Glomerular visceral epithelial cell (primary cell): ENCODE data around the gene TBX2.

Experiments used
- DNase-seq: peaks from one replicate; pipeline ENCODE4 v3.0.0-alpha.2; 2016; ENCODE audit errors: extremely low spot score

The TBX2 gene

GRCh38 chr17:61453566-61454380 is 54.1 kb downstream of the TBX2 start:
- no peak for DNase-seq

DNA sequence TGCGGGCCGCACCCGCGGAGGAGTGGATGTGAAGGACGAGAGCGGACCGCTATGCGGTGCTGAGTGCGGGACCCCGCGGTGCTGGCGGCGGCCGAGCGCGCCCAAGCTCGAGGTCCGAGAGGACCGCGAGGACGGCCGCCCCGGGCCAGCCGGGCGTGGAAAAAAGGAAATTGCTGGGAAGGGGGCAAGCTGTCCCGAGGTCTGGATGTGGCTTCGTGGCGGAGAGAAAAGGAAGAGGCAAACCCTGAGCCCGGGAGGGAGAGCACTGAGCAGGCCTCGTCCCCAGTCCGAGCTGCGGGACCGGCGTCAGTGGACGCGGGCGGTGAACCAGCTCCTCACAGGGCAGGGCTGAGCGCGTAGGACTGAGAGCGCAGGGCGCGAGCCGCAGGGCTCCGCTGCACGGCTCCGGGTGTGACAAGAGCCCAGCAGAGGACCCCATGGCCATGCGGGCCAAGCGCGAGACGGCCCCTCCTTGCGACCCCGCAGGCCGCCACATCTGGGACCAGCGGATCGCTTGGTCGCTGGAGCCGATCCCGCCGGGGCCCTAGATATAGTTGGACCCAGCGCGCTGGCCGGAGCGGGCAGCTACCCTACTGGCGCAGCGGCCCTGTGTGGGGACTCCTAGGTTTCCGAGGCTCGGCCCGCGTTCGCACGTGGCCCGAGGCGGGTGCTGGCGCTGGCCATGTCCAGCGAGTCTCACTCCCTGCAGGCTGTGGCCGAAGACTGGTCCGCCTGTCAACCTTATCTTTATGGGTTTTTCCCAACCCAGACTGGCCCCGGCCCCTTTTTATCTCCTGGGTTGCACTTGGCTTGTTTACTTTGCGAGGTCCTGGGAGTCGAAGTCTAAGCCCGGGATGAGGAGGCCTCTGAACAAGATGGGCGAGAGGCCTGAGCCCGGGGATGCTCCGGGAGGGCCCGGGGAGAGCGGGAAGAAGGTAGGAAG is 55.0 kb downstream of the TBX2 start:
- no peak for DNase-seq

DNA sequence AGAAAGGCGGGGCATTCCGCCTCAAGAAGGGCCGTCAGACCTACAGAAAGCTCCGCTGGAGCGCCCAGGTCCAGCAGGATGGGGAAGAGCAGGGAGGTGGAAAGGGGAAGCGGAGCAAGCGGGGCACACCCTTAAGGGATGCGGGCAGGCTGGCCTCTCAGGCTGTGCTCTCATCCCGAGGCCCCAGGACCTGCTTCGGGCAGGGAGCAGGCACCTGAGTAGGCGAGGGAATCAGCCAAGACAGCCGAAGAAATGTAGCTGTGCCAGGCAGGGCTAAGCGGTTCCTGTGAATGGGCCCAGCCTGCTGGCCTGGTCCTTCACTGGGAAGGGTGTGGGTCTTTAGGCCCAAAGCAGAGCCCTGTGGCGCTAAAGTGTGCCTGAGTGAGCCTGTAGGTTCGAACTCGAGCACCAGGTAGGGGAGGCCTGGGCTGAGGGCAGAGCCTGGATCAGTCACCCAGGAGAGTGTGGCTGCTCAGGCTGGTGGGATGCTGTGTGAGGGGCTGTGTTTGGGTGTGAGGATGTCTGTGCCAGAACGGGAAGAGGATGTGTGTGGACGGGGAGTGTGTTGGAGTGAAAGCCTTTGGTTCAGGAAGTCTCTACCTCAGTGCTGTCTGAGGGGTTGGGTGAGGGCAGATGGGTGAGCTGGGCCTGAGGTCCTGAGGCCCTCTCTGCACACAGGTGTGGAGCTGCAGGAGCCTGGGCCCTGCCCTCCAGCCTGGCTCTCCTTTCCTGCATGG is 55.8 kb downstream of the TBX2 start:
- no peak for DNase-seq

DNA sequence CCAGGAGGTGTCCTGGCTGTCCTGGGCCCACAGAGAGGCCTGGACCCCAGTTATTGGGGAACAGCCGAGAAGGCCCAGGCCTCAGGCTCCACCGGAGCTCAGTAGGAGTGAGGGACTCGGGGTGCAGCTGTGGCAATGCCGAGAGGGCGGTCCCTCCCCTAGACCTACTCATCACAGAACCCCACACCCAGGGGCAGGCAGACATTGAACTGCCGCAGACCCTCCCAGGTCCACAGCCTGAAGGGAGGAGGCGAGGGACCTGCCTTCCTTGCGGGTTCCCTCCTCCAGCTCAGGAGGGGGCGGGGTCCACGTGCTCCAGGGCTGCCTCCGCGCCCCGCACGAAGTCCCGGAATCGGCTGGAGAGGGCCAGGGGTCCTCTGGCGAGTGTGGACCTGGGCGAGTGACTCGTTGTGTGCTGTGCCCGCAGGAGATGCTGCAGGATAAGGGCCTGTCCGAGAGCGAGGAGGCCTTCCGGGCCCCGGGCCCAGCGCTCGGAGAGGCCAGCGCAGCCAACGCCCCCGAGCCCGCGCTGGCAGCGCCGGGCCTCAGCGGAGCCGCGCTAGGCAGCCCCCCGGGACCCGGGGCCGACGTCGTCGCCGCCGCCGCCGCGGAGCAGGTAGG is 56.5 kb downstream of the TBX2 start:
- no peak for DNase-seq

DNA sequence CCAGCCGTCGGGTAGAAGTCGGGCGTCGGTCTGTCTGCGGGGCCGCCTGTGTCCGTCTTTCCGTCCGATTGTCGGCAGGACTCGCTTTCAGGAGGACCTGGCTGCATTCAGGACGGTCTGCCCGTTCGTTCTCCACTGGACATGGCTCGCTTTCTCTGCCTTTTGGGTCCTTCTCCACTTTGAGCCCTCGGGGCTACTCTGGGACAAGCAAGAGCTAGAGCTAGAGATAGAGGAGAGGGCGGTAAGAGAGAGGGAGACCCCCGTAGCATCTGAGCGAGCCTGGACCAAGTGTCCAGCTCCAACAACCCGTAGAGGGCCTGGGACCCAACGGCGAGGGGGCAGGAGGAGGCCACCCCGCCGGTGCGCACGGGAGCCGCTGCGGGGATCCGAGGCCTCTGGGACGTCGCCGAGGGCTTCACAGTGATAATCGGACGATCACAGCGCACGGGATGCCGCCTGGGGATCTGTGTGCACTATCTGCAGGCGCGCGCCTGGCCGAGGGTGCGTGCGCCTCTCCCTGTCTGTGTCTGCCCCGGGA is 57.1 kb downstream of the TBX2 start:
- DNase-seq = no peak

- no peak for DNase-seq
Observed at GRCh38 chr17:61457226-61457983, 57.8 kb downstream of the TBX2 start.

GRCh38 chr17:61458000-61458399 is 58.4 kb downstream of the TBX2 start:
- DNase-seq = no peak

- no peak for DNase-seq
Observed at GRCh38 chr17:61458421-61459141, 58.9 kb downstream of the TBX2 start.
